GM18511 (cell line): Measurements from ENCODE around the gene CREB3L2.
A peak's percentile ranks its signal among the peaks of the same experiment; 100 is the strongest.

Experiments used
- ATAC-seq: cut with Tn5 transposase; IDR thresholded peaks from one replicate; pipeline ENCODE4 v1.9.1; 2021; ENCODE audit warnings: mild to moderate bottlenecking, moderate library complexity; ENCODE audit not compliant: unreplicated experiment

Gene CREB3L2

GRCh38 chr7:137879357-137880158 is 122.3 kb downstream of the CREB3L2 start:
- ATAC-seq, result peak; percentile 55

GRCh38 chr7:137878333-137878961 is 123.4 kb downstream of the CREB3L2 start:
- ATAC-seq, result no peak

- no peak for ATAC-seq
Observed at GRCh38 chr7:137877027-137877675, 124.7 kb downstream of the CREB3L2 start.

- ATAC-seq, result no peak
Observed at GRCh38 chr7:137875746-137876145, 126.1 kb downstream of the CREB3L2 start.

GRCh38 chr7:137873979-137874777 is 127.7 kb downstream of the CREB3L2 start:
- no peak for ATAC-seq

GRCh38 chr7:137873524-137873923 is 128.4 kb downstream of the CREB3L2 start:
- peak; percentile 38 for ATAC-seq

GRCh38 chr7:137871170-137871915 is 130.5 kb downstream of the CREB3L2 start:
- no peak for ATAC-seq

GRCh38 chr7:137870684-137871083 is 131.2 kb downstream of the CREB3L2 start:
- no peak for ATAC-seq

GRCh38 chr7:137870078-137870477 is 131.8 kb downstream of the CREB3L2 start:
- no peak for ATAC-seq

GRCh38 chr7:137869260-137869659 is 132.6 kb downstream of the CREB3L2 start:
- ATAC-seq, result no peak

GRCh38 chr7:137867289-137867688 is 134.6 kb downstream of the CREB3L2 start:
- no peak for ATAC-seq

- no peak for ATAC-seq
Observed at GRCh38 chr7:137865764-137866163, 136.1 kb downstream of the CREB3L2 start.

- ATAC-seq, result no peak
Observed at GRCh38 chr7:137862964-137863363, 138.9 kb downstream of the CREB3L2 start.

GRCh38 chr7:137862358-137862757 is 139.5 kb downstream of the CREB3L2 start:
- ATAC-seq, result no peak

GRCh38 chr7:137860542-137860941 is 141.3 kb downstream of the CREB3L2 start:
- no peak for ATAC-seq

GRCh38 chr7:137853053-137853452 is 148.8 kb downstream of the CREB3L2 start:
- ATAC-seq, result no peak

- no peak for ATAC-seq
Observed at GRCh38 chr7:137852108-137852507, 149.8 kb downstream of the CREB3L2 start.

- no peak for ATAC-seq
Observed at GRCh38 chr7:137850972-137851945, 150.6 kb downstream of the CREB3L2 start.

- no peak for ATAC-seq
Observed at GRCh38 chr7:137850571-137850970, 151.3 kb downstream of the CREB3L2 start.
